Sigmoid colon (tissue), 4 donors: ENCODE results near the gene SPPL2B.

Experiments used
- EP300 ChIP-seq, 4 donors: sonication (generic); formaldehyde crosslinking; IDR thresholded peaks; one replicate each; pipeline ENCODE4 v1.6.1; 2017; ENCODE audit warnings: antibody characterized with exemption in 4 of 4
- POLR2A ChIP-seq, 2 donors: fragments of 450-650 bp; IDR thresholded peaks; one replicate each; pipeline ENCODE4 v1.6.1; 2016; ENCODE audit warnings: antibody characterized with exemption in 2 of 2, mild to moderate bottlenecking in 2 of 2, moderate library complexity in 2 of 2
- POLR2AphosphoS5 ChIP-seq, 4 donors: sonication (generic); formaldehyde crosslinking; IDR thresholded peaks; one replicate each; pipeline ENCODE4 v1.6.1; 2017; ENCODE audit warnings: antibody characterized with exemption in 4 of 4
- TF ChIP-seq, protein P1 (sequence below), 4 experiments: fragments of 450-650 bp in 3 of 4; fragments of 200-600 bp in 1 of 4; IDR thresholded peaks; one replicate each; pipeline ENCODE4 v1.5.1; 2016 to 2019; ENCODE audit warnings: antibody characterized with exemption in 4 of 4, mild to moderate bottlenecking in 3 of 4, moderate library complexity in 2 of 4

- TF ChIP-seq POLR2AphosphoS5 (IDR thresholded peaks at IDR 0.05) = peak; percentile 59 to 88 (median 88)
- TF ChIP-seq, protein P1, sequence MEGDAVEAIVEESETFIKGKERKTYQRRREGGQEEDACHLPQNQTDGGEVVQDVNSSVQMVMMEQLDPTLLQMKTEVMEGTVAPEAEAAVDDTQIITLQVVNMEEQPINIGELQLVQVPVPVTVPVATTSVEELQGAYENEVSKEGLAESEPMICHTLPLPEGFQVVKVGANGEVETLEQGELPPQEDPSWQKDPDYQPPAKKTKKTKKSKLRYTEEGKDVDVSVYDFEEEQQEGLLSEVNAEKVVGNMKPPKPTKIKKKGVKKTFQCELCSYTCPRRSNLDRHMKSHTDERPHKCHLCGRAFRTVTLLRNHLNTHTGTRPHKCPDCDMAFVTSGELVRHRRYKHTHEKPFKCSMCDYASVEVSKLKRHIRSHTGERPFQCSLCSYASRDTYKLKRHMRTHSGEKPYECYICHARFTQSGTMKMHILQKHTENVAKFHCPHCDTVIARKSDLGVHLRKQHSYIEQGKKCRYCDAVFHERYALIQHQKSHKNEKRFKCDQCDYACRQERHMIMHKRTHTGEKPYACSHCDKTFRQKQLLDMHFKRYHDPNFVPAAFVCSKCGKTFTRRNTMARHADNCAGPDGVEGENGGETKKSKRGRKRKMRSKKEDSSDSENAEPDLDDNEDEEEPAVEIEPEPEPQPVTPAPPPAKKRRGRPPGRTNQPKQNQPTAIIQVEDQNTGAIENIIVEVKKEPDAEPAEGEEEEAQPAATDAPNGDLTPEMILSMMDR (IDR thresholded peaks at IDR 0.05) = no peak
- TF ChIP-seq EP300 (IDR thresholded peaks at IDR 0.05) = no peak
- peak; percentile 34 to 59 for TF ChIP-seq POLR2A (IDR thresholded peaks at IDR 0.05)
Measured at GRCh38 chr19:2328401-2329148, at the start of gene SPPL2B, which contains the start of gene LSM7.
